RKO (cell line): ENCODE data around the gene HCRTR2.

Experiments used
- DNase-seq: peaks from one replicate; pipeline ENCODE4 v3.0.0-alpha.2; 2016; ENCODE audit warnings: low spot score

HCRTR2 gene

DNA sequence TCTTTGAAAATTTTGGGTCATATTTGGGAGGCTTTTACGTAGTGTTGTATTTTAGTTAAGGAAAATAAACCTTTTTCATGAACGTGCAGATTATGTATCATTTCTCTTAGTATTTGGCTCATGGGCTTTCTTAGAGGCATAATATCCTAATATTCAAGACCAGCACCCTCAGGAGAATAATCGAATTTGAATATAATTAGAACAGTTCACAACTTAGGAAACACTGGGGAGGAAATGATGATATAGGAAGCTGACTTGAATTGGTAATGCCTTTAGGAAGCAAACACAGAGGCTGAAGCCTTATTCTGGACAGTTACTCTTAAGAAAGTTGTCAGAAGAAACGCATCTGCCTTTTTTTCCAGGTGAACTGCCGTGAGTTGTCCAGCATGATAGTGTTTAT lies 152.9 kb downstream of the HCRTR2 start, which contains the start of gene GFRAL:
Gene GFRAL, plus strand, starts transcription at position 301 of the 400 bp plus-strand sequence. Its CDS starts 86 bp downstream, at position 387.
- no peak for DNase-seq
